Measurements from ENCODE around the gene TRPM8.

DNA sequence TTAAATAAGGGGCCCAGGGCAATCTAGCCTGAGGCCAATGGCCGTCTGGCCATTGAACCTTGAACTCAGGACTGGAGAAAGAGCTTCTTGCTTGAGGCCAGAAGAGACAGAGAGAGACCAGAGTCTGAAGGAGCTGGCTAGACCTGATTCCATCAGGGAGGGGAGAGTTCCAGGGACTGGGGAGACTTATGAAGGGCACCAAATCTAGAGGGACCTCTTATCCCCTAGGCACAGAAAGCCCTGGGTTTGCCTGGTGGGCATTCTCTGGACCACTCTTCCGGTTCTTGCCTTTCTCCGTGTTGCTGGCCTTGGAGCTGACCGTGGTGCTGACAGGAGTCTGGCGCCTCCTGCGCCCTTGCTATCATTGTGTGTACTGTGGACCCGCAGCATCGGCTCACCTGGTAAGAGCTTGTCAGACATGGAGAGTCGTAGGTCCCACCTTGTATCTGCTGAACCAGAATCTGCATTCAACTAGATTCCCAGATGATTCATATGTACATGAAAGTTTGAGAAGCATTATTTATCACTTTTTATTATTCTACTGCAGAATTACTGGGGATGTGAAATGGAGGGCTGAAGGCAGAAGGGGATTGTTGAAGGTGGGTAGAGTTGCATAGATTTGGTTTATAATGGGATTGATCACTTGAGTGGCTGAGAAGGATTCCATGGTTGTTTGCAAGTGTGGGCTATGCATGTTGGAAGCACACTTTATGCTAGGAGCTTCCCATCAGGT, 4.3 kb upstream of the TRPM8 start:
- TF ChIP-seq, protein P1, sequence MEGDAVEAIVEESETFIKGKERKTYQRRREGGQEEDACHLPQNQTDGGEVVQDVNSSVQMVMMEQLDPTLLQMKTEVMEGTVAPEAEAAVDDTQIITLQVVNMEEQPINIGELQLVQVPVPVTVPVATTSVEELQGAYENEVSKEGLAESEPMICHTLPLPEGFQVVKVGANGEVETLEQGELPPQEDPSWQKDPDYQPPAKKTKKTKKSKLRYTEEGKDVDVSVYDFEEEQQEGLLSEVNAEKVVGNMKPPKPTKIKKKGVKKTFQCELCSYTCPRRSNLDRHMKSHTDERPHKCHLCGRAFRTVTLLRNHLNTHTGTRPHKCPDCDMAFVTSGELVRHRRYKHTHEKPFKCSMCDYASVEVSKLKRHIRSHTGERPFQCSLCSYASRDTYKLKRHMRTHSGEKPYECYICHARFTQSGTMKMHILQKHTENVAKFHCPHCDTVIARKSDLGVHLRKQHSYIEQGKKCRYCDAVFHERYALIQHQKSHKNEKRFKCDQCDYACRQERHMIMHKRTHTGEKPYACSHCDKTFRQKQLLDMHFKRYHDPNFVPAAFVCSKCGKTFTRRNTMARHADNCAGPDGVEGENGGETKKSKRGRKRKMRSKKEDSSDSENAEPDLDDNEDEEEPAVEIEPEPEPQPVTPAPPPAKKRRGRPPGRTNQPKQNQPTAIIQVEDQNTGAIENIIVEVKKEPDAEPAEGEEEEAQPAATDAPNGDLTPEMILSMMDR (IDR thresholded peaks at IDR 0.05; ENCODE audit: low read depth, low read length): no peak
- no peak for TF ChIP-seq EZH2phosphoT487 (IDR thresholded peaks at IDR 0.05; ENCODE audit: low read depth)
